Rectal smooth muscle tissue (tissue), 1 donor: ENCODE measurements around the gene ABCA6.
A peak's percentile ranks its signal among the peaks of the same experiment; 100 is the strongest.
"Not testable (repeated sequence)": the region's sequence is repeated elsewhere in the genome, so short reads cannot be mapped to it uniquely, and the experiment has no call there.

Experiments used
- H3K27ac ChIP-seq: one replicate; pipeline ENCODE4 v1.7.0; 2013; ENCODE audit warnings: low read depth, low read length, inconsistent platforms
- H3K27me3 ChIP-seq: one replicate; pipeline ENCODE4 v1.7.0; 2013; ENCODE audit warnings: low read length; ENCODE audit not compliant: control insufficient read depth, insufficient read depth
- H3K36me3 ChIP-seq: one replicate; pipeline ENCODE4 v1.7.0; 2013; ENCODE audit warnings: low read length; ENCODE audit not compliant: control insufficient read depth, insufficient read depth
- H3K4me1 ChIP-seq: one replicate; pipeline ENCODE4 v1.7.0; 2013; ENCODE audit warnings: low read length; ENCODE audit not compliant: control insufficient read depth, insufficient read depth
- H3K4me3 ChIP-seq: one replicate; pipeline ENCODE4 v1.7.0; 2013; ENCODE audit warnings: low read length
- H3K9ac ChIP-seq: one replicate; pipeline ENCODE4 v1.7.0; 2013; ENCODE audit warnings: low read length

Gene ABCA6, protein sequence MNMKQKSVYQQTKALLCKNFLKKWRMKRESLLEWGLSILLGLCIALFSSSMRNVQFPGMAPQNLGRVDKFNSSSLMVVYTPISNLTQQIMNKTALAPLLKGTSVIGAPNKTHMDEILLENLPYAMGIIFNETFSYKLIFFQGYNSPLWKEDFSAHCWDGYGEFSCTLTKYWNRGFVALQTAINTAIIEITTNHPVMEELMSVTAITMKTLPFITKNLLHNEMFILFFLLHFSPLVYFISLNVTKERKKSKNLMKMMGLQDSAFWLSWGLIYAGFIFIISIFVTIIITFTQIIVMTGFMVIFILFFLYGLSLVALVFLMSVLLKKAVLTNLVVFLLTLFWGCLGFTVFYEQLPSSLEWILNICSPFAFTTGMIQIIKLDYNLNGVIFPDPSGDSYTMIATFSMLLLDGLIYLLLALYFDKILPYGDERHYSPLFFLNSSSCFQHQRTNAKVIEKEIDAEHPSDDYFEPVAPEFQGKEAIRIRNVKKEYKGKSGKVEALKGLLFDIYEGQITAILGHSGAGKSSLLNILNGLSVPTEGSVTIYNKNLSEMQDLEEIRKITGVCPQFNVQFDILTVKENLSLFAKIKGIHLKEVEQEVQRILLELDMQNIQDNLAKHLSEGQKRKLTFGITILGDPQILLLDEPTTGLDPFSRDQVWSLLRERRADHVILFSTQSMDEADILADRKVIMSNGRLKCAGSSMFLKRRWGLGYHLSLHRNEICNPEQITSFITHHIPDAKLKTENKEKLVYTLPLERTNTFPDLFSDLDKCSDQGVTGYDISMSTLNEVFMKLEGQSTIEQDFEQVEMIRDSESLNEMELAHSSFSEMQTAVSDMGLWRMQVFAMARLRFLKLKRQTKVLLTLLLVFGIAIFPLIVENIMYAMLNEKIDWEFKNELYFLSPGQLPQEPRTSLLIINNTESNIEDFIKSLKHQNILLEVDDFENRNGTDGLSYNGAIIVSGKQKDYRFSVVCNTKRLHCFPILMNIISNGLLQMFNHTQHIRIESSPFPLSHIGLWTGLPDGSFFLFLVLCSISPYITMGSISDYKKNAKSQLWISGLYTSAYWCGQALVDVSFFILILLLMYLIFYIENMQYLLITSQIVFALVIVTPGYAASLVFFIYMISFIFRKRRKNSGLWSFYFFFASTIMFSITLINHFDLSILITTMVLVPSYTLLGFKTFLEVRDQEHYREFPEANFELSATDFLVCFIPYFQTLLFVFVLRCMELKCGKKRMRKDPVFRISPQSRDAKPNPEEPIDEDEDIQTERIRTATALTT (N-terminal part only)

DNA sequence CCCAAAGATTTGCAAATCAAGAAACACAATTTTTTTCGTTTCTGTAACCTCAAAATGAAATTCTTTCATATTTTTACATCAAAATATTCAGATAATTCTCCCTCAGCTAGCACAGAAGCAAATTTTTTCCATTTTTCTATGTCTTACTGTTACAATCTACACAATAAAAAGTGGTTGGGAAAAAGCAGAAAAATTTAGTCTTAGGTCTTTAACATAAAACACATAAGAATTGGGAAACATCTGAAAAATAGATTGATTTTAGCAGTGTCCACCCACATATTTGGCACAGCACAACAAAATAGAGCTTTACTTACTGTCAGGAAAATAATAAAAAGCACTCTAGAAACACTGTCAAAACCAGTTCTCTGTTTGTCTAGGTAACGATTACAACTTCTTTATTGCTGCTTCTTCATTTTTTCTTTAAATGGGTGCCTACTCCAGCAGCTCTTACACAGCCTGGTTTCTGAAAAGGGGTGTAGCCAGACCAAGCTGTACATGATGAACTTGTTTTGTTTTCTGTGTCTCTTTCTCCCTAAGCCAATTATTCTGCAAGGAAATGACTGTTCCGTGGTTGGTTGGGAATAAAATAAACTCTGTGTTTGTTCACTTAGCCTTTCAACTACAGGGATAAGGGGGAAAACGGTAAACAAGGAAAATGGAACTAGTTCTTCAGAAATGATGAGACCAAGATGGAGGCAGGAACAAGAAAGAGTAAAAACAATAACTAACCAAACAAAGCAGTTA, at the start of gene ABCA6:
TSS of gene ABCA6 (minus strand) at position 465 of the 744 bp plus-strand sequence. CDS start 1,192 bp downstream, outside the sequence.
- Histone ChIP-seq H3K4me1 (no peaks in the 10 kb centered on the region), H3K4me3 (peak within 1 kb of the TSS; percentile 29), H3K9ac (no peak within 1 kb of the TSS), H3K27ac (peak within 1 kb of the TSS; percentile 40), H3K27me3 (no peaks in the 10 kb centered on the region), H3K36me3 (no peaks in the 10 kb centered on the region)

DNA sequence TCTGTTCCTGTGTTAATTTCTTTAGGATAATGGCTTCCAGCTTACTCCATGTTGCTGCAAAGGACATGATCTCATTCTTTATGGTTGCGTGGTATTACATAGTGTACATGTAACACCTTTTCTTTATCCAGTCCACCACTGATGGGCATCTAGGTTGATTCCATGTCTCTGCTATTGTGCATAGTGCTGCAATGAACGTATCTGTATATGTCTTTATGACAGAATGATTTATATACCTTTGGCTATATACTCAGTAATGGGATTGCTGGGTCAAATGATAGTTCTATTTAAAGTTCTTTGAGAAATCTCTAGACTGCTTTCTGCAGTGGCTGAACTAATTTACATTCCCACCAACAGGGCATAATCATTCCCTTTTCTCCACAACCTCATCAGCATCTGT, 47.1 kb upstream of the ABCA6 start:
- no peak overlapping the region for H3K9ac ChIP-seq
- H3K36me3 ChIP-seq, result no peaks in the 10 kb centered on the region
- H3K4me1 ChIP-seq, result no peaks in the 10 kb centered on the region
- no peak overlapping the region for H3K27ac ChIP-seq
- H3K27me3 ChIP-seq, result no peaks in the 10 kb centered on the region
- H3K4me3 ChIP-seq, result no peak overlapping the region

DNA sequence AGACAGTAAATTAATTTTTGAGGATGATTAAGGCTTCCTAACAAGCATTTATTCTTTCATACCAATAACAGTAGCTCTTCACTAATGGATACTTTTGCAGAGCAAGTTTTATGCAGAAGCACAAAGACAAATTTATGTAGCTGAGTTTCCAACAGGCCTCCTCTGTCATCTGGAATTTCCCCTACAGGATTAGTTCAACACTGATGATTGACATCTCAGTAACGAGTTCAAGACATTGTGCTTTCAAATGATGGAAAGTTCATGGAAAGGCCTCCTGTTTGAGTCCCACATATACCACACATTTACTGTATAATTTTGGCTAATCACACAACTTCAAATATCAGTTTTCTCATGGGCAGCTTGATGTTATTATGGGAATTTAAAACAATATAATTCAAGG, 46.4 kb upstream of the ABCA6 start:
- Histone ChIP-seq H3K4me1 (no peaks in the 10 kb centered on the region), H3K27ac (no peak overlapping the region), H3K27me3 (no peaks in the 10 kb centered on the region), H3K36me3 (no peaks in the 10 kb centered on the region), H3K9ac (no peak overlapping the region), H3K4me3 (no peak overlapping the region)

DNA sequence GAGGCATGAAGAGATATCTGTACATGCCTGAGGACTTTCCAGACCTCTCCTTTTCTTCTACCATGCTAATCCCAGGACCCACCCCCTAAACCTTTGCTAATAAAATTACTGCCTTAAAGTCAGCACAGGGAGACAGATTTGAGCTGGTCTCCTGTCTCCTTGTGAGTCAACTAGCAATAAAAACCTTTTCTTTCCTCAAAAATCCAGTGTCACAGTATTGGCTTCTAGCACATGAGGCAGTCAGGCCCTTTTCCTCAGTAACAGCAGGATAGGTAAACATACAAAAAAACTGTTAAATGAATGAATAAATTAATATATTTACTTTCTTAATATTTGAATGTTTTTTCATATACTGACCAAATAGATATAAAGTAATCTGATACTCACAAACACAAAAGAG, 45.6 kb upstream of the ABCA6 start:
- Histone ChIP-seq H3K4me3 (no peak overlapping the region), H3K27ac (no peak overlapping the region), H3K36me3 (no peaks in the 10 kb centered on the region), H3K27me3 (no peaks in the 10 kb centered on the region), H3K4me1 (no peaks in the 10 kb centered on the region), H3K9ac (no peak overlapping the region)

DNA sequence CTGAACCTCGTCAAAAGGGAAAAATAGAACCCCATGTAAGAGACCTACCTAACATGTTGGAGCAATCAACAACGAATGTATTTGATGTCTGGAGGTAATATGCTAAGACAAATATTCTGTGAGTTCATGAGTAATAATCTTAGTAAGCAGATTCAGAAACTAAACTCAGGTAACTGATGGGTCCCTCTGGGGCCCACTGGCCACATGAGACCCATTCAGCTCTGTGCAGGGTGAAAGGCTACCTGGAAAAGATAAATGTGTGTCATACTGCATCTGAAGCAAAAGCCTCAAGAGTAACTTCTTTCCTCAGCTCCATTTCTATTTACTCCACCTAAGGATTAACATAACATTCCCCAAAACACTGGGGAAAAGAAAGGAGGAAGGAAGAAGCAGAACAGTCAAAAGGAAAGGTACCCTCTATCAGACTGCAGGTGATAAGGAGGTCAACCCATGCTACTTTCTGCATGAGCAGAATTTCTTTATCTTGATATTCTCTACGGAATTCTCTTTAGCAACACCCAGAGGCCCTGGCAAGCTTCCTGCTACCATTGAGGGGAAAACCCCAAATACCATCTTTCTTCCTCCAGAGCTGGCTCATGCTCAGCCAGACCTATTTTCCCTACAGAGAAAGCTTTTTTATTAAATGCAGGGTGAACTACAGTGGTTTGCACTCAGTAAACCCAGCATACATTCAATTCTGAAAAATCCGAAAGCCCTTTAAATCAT, 37.7 kb upstream of the ABCA6 start:
- Histone ChIP-seq H3K4me3 (no peak overlapping the region), H3K36me3 (no peaks in the 10 kb centered on the region), H3K4me1 (no peaks in the 10 kb centered on the region), H3K27ac (no peak overlapping the region), H3K9ac (no peak overlapping the region), H3K27me3 (no peaks in the 10 kb centered on the region)

DNA sequence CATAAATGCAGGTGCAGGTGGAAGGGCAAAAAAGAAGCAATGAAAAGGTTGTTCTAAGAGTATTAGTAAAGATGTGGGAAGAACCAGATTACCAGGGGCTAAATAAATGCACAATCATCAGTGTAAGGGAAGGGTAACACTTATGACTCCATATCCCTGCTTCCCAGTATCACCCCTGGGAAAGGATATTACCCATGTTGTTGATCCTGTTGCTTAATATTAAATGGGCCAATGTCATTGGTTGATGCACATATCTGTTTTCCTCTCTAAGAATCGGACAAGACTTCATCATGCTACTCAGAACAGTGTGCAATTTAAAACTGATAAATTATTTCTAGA, 34.7 kb upstream of the ABCA6 start:
- no peaks in the 10 kb centered on the region for H3K27me3 ChIP-seq
- no peak overlapping the region for H3K27ac ChIP-seq
- H3K9ac ChIP-seq, result no peak overlapping the region
- no peaks in the 10 kb centered on the region for H3K4me1 ChIP-seq
- no peaks in the 10 kb centered on the region for H3K36me3 ChIP-seq
- H3K4me3 ChIP-seq, result no peak overlapping the region

DNA sequence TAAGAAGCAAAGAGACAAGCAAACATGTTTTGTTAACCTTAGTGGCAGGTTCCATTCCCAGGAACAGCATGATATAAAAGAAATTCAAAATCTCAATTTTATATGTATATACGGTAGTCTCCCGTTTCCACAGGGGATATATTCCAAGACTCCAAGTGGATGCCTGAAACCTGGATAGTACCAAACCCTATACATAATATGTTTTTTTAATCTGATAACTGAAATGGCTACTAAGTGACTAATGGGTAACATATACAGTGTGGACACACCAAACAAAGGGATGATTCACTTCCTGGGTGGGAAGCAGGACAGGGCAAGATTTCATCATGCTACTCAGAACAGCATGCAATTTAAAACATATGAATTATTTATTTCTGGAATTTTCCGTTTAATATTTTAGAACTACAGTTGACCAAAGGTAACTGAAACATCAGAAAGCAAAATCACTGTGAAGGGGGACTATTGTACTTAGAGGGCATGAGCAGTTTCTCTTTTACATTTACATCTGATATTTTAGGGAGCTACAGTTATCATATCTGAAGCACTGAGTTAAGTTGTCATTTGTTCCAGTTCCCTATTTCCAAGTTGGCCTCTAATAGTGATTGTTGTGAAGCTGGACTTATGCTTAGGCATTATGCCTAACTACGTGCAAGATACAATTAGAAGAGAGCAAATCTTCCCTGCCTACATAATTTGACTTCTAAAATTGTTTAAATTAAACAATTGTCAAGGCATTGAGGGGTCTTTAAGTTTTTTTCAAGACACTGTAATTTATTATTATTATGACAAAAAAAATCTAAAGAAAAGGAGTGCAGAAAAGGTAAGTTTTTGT, 34.1 kb upstream of the ABCA6 start:
- no peak overlapping the region for H3K9ac ChIP-seq
- H3K36me3 ChIP-seq, result no peaks in the 10 kb centered on the region
- H3K27ac ChIP-seq, result no peak overlapping the region
- no peak overlapping the region for H3K4me3 ChIP-seq
- H3K4me1 ChIP-seq, result no peaks in the 10 kb centered on the region
- H3K27me3 ChIP-seq, result no peaks in the 10 kb centered on the region

DNA sequence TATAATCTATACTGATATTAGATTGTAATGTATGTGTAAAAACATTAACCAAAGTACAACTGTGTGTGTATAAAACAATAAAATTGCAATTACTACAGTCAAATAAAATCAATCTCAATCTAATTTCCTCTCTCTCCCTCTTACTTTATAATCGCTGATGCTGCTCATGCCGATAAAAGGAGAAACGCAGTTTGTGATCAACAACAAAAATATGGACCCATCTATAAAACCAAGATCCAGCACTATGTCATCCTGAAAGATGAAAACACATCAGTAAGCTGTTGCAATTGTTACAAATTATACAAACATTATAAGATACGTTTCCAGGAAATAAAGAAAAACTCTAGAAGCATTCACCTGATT, 33.5 kb upstream of the ABCA6 start:
- Histone ChIP-seq H3K27ac (no peak overlapping the region), H3K27me3 (no peaks in the 10 kb centered on the region), H3K36me3 (no peaks in the 10 kb centered on the region), H3K4me3 (no peak overlapping the region), H3K4me1 (no peaks in the 10 kb centered on the region), H3K9ac (no peak overlapping the region)

DNA sequence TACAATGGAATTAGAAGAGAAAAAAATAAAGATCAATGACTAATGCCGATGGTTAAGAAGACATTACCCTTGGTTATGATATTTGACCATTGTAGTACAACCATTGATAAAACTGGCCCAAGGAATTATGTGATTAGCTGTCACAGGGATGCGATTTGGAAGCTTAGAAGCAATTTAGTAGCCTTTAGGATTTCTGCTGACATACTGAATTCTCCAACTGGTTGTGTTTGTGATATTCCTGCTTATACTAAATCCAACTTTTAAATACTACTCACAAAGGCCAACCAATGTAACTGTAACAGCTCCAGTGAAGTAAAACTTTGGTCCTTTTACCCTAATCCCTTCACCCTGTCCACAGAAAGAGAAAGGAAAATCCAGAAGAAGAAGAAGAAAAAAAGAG, 31.4 kb upstream of the ABCA6 start:
- Histone ChIP-seq H3K27me3 (no peaks in the 10 kb centered on the region), H3K4me1 (no peaks in the 10 kb centered on the region), H3K9ac (no peak overlapping the region), H3K36me3 (no peaks in the 10 kb centered on the region), H3K4me3 (no peak overlapping the region), H3K27ac (no peak overlapping the region)

DNA sequence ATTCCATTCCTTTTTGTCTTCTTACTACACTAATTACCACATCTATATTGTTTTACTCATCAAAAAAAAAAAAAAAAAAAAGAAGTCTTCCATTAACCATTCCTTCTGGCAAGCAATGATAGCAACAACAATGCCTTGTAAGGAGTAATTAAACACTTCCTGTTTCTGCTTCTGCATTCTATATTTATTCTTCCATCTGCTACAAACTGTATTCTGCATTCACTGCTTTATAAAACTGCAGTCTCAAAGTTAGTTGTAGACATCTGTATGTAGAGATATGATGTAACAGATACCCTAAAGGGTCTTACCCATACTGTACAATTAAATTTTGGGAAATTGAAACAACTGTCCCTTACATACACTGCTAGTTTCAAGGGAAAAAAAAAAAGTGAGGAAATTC, 28.7 kb upstream of the ABCA6 start:
- no peak overlapping the region for H3K4me3 ChIP-seq
- H3K36me3 ChIP-seq, result no peaks in the 10 kb centered on the region
- no peak overlapping the region for H3K27ac ChIP-seq
- H3K4me1 ChIP-seq, result no peaks in the 10 kb centered on the region
- no peak overlapping the region for H3K9ac ChIP-seq
- no peaks in the 10 kb centered on the region for H3K27me3 ChIP-seq

DNA sequence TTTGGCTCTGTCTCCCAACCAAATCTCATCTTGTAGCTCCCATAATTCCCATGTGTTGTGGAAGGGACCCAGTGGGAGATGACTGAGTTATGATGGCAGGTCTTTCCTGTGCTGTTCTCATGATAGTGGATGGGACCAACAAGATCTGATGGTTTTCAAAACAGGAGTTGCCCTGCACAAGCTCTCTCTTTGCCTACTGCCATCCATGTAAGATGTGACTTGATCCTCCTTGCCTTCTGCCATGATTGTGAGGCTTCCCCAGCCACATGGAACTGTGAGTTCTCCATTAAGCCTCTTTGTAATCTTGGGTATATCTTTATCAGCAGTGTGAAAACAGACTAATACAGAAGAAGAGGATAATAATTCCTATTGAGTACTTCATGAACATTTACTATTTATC, 26.9 kb upstream of the ABCA6 start:
- H3K36me3 ChIP-seq, H3K9ac ChIP-seq, H3K27me3 ChIP-seq, H3K27ac ChIP-seq, H3K4me1 ChIP-seq, H3K4me3 ChIP-seq: not testable (repeated sequence)
